BLaER1 treated with 17β-estradiol and CSF1 and Interleukin-3, amounts not matched to agents 10 nM and 100 nM (cell line): Measurements from ENCODE around the gene SBNO2.

Experiments
- H3K27ac ChIP-seq, 11 experiments: shearing (Covaris generic); formaldehyde crosslinking; 2 replicates each; pipeline ENCODE4 v1.8.1; 2022
- H3K27me3 ChIP-seq, 11 experiments: shearing (Covaris generic); formaldehyde crosslinking; 2 replicates each; pipeline ENCODE4 v1.8.1; 2022
- H3K36me3 ChIP-seq, 11 experiments: shearing (Covaris generic); formaldehyde crosslinking; 2 replicates each; pipeline ENCODE4 v1.8.1; 2022
- H3K4me1 ChIP-seq, 10 experiments: shearing (Covaris generic); formaldehyde crosslinking; 2 replicates each; pipeline ENCODE4 v1.8.1; 2022
- H3K4me2 ChIP-seq, 11 experiments: shearing (Covaris generic); formaldehyde crosslinking; 2 replicates each; pipeline ENCODE4 v1.8.1; 2022
- H3K4me3 ChIP-seq, 10 experiments: shearing (Covaris generic); formaldehyde crosslinking; 2 replicates each; pipeline ENCODE4 v1.8.1; 2022
- H3K9ac ChIP-seq, 11 experiments: shearing (Covaris generic); formaldehyde crosslinking; 2 replicates each; pipeline ENCODE4 v1.8.1; 2022
- H3K9me3 ChIP-seq, 11 experiments: shearing (Covaris generic); formaldehyde crosslinking; replicated peaks in 1 of 11; 2 replicates each; pipeline ENCODE4 v1.8.1; 2022
- H4K20me1 ChIP-seq, 11 experiments: shearing (Covaris generic); formaldehyde crosslinking; 2 replicates each; pipeline ENCODE4 v1.8.1; 2022
- Cebpa-rat ChIP-seq, 11 experiments: shearing (Covaris generic); IDR thresholded peaks; 2 replicates each; pipeline ENCODE4 v1.8.1; 2022

Gene SBNO2

GRCh38 chr19:1189419-1189818 lies 15.4 kb upstream of the SBNO2 start:
- no peak for TF ChIP-seq Cebpa-rat (IDR thresholded peaks at IDR 0.05)
- Histone ChIP-seq H3K9ac (peak overlapping the region in 2 of 11 experiments; percentile 5 to 27; a peak in 3 of 22 replicates), H3K4me1 (peaks cover 6 to 36% (median 25%) of the 10 kb centered on the region in 10 experiments; a peak in 19 of 20 replicates), H3K9me3 (no peaks in the 10 kb centered on the region), H3K36me3 (no peaks in the 10 kb centered on the region), H3K4me2 (peak overlapping the region in 8 of 11 experiments; percentile 13 to 48 (median 43); a peak in 9 of 22 replicates), H3K27me3 (no peaks in the 10 kb centered on the region), H3K27ac (peak overlapping the region in 3 of 11 experiments; percentile 48 to 65 (median 52); a peak in 3 of 22 replicates), H3K4me3 (no peak overlapping the region), H4K20me1 (no peaks in the 10 kb centered on the region)

- H3K4me3 ChIP-seq = no peak overlapping the region
- peak overlapping the region in 9 of 11 experiments; percentile 1 to 99 (median 23); a peak in 14 of 22 replicates for H3K4me2 ChIP-seq
Measured at GRCh38 chr19:1183543-1184172, 9.6 kb upstream of the SBNO2 start.

GRCh38 chr19:1182727-1183126 lies 8.7 kb upstream of the SBNO2 start:
- no peak overlapping the region; a peak in 1 of 22 replicates for H3K9ac ChIP-seq
- peaks cover 16 to 79% (median 59%) of the 10 kb centered on the region in 10 experiments for H3K4me1 ChIP-seq
- no peaks in the 10 kb centered on the region for H3K36me3 ChIP-seq
- no peaks in the 10 kb centered on the region for H3K27me3 ChIP-seq
- H3K4me2 ChIP-seq = peak overlapping the region in 6 of 11 experiments; percentile 1 to 99 (median 60); a peak in 4 of 22 replicates
- no peaks in the 10 kb centered on the region for H4K20me1 ChIP-seq
- no peak for TF ChIP-seq Cebpa-rat (IDR thresholded peaks at IDR 0.05)
- no peak overlapping the region for H3K27ac ChIP-seq
- H3K9me3 ChIP-seq = no peaks in the 10 kb centered on the region
- H3K4me3 ChIP-seq = no peak overlapping the region

More at GRCh38 chr19:1183543-1184172, 9.6 kb upstream of the SBNO2 start:
- no peaks in the 10 kb centered on the region for H4K20me1 ChIP-seq
- H3K27me3 ChIP-seq = no peaks in the 10 kb centered on the region
- no peak overlapping the region; a peak in 1 of 22 replicates for H3K27ac ChIP-seq
- peak overlapping the region in 2 of 11 experiments; percentile 9 to 32; a peak in 2 of 22 replicates for H3K9ac ChIP-seq
- peaks cover 13 to 70% (median 50%) of the 10 kb centered on the region in 10 experiments for H3K4me1 ChIP-seq
- no peaks in the 10 kb centered on the region for H3K9me3 ChIP-seq
- no peaks in the 10 kb centered on the region for H3K36me3 ChIP-seq
- no peak for TF ChIP-seq Cebpa-rat (IDR thresholded peaks at IDR 0.05)

- Histone ChIP-seq H3K4me2 (peak overlapping the region in 8 of 11 experiments; percentile 85 to 99 (median 98); a peak in 15 of 22 replicates), H3K4me3 (no peak overlapping the region), H3K9ac (peak overlapping the region in 8 of 11 experiments; percentile 4 to 74 (median 70); a peak in 9 of 22 replicates), H4K20me1 (no peaks in the 10 kb centered on the region), H3K4me1 (peaks cover 23 to 86% (median 65%) of the 10 kb centered on the region in 10 experiments), H3K27me3 (no peaks in the 10 kb centered on the region), H3K27ac (peak overlapping the region in 9 of 11 experiments; percentile 25 to 86 (median 83); a peak in 16 of 22 replicates), H3K36me3 (no peaks in the 10 kb centered on the region), H3K9me3 (no peaks in the 10 kb centered on the region)
- TF ChIP-seq Cebpa-rat (IDR thresholded peaks at IDR 0.05) = no peak
Measured at GRCh38 chr19:1182068-1182467, 8.0 kb upstream of the SBNO2 start.

- H4K20me1 ChIP-seq = no peaks in the 10 kb centered on the region
- H3K9me3 ChIP-seq = no peaks in the 10 kb centered on the region
- no peaks in the 10 kb centered on the region for H3K36me3 ChIP-seq
- no peak for TF ChIP-seq Cebpa-rat (IDR thresholded peaks at IDR 0.05)
- H3K4me1 ChIP-seq = peaks cover 24 to 90% (median 70%) of the 10 kb centered on the region in 10 experiments
- peak overlapping the region in 9 of 11 experiments; percentile 85 to 99 (median 97); a peak in 18 of 22 replicates for H3K4me2 ChIP-seq
- H3K9ac ChIP-seq = peak overlapping the region in 9 of 11 experiments; percentile 4 to 74 (median 70); a peak in 12 of 22 replicates
- peak overlapping the region in 1 of 10 experiments; percentile 16; a peak in 2 of 20 replicates for H3K4me3 ChIP-seq
- no peaks in the 10 kb centered on the region for H3K27me3 ChIP-seq
- H3K27ac ChIP-seq = peak overlapping the region in 10 of 11 experiments; percentile 25 to 86 (median 82); a peak in 19 of 22 replicates
Measured at GRCh38 chr19:1181606-1182005, 7.5 kb upstream of the SBNO2 start.

- H3K9me3 ChIP-seq = no peaks in the 10 kb centered on the region
- peak overlapping the region in 2 of 10 experiments; percentile 27 to 46; a peak in 3 of 20 replicates for H3K4me3 ChIP-seq
- no peaks in the 10 kb centered on the region for H3K36me3 ChIP-seq
- H3K27me3 ChIP-seq = no peaks in the 10 kb centered on the region
- H3K4me2 ChIP-seq = peak overlapping the region; percentile 30 to 99 (median 76)
- peaks cover 41 to 88% (median 85%) of the 10 kb centered on the region in 10 experiments for H3K4me1 ChIP-seq
- TF ChIP-seq Cebpa-rat (IDR thresholded peaks at IDR 0.05) = peak in 8 of 11 experiments; percentile 13 to 64 (median 46); a peak in 7 of 22 replicates
- peak overlapping the region in 10 of 11 experiments; percentile 9 to 67 (median 53); a peak in 14 of 22 replicates for H3K9ac ChIP-seq
- H4K20me1 ChIP-seq = peaks cover under 1 to 8% (median 5%) of the 10 kb centered on the region in 11 experiments; a peak in 17 of 22 replicates
- peak overlapping the region in 9 of 11 experiments; percentile 50 to 92 (median 70); a peak in 18 of 22 replicates for H3K27ac ChIP-seq
Measured at GRCh38 chr19:1177322-1178114, 3.5 kb upstream of the SBNO2 start.

GRCh38 chr19:1173159-1173844 lies 766 bp downstream of the SBNO2 start:
- H3K9me3 ChIP-seq = no peaks in the 10 kb centered on the region
- H3K4me2 ChIP-seq = peak overlapping the region; percentile 93 to 99 (median 97)
- peaks cover 0 to 21% (median 3%) of the 10 kb centered on the region in 11 experiments; a peak in 11 of 22 replicates for H3K36me3 ChIP-seq
- no peaks in the 10 kb centered on the region for H3K27me3 ChIP-seq
- peaks cover 43 to 50% (median 47%) of the 10 kb centered on the region in 11 experiments for H4K20me1 ChIP-seq
- peak overlapping the region; percentile 75 to 94 (median 82) for H3K4me3 ChIP-seq
- peak overlapping the region; percentile 82 to 94 (median 91) for H3K27ac ChIP-seq
- no peak for TF ChIP-seq Cebpa-rat (IDR thresholded peaks at IDR 0.05)
- peak overlapping the region; percentile 88 to 96 (median 90) for H3K9ac ChIP-seq
- peaks cover 68 to 89% (median 87%) of the 10 kb centered on the region in 10 experiments for H3K4me1 ChIP-seq
